H9 (cell line): ENCODE results near the gene PRSS1. TPM values are rescaled to one million over a fixed set of nuclear protein-coding genes. Genes with fewer than 3 reads are reported as not detected.

ENCODE experiments used
- DNase-seq: peaks from one replicate; pipeline ENCODE4 v3.0.0-alpha.2; 2017
- H2AFZ ChIP-seq: one replicate; pipeline ENCODE4 v1.6.1; 2013; ENCODE audit warnings: mild to moderate bottlenecking, low read length, control low read depth, moderate library complexity
- H2AK5ac ChIP-seq: 2 replicates; pipeline ENCODE4 v1.6.1; 2013; ENCODE audit warnings: low read length, control low read depth, mixed read lengths; ENCODE audit not compliant: insufficient read length
- H2BK120ac ChIP-seq: one replicate; pipeline ENCODE4 v1.6.1; 2013; ENCODE audit warnings: low read depth, mild to moderate bottlenecking, low read length, control low read depth, inconsistent platforms; ENCODE audit not compliant: poor library complexity, severe bottlenecking
- H2BK12ac ChIP-seq: 2 replicates; pipeline ENCODE4 v1.6.1; 2013; ENCODE audit warnings: low read length, control low read depth, mixed read lengths, low read depth; ENCODE audit not compliant: insufficient read length
- H2BK15ac ChIP-seq: 2 replicates; pipeline ENCODE4 v1.6.1; 2013; ENCODE audit warnings: low read depth, low read length, control low read depth
- H2BK20ac ChIP-seq: one replicate; pipeline ENCODE4 v1.6.1; 2013; ENCODE audit warnings: low read depth, mild to moderate bottlenecking, low read length, control low read depth, inconsistent platforms; ENCODE audit not compliant: poor library complexity, severe bottlenecking
- H2BK5ac ChIP-seq: 2 replicates; pipeline ENCODE4 v1.6.1; 2013; ENCODE audit warnings: low read length, control low read depth, mixed read lengths; ENCODE audit not compliant: insufficient read length
- H3K14ac ChIP-seq: 2 replicates; pipeline ENCODE4 v1.6.1; 2013; ENCODE audit warnings: low read length, control low read depth; ENCODE audit not compliant: insufficient read depth
- H3K18ac ChIP-seq: 2 replicates; pipeline ENCODE4 v1.6.1; 2013; ENCODE audit warnings: low read depth, mild to moderate bottlenecking, mixed read lengths, low read length, control low read depth; ENCODE audit not compliant: insufficient read length
- H3K23ac ChIP-seq: 2 replicates; pipeline ENCODE4 v1.6.1; 2013; ENCODE audit warnings: low read length, control low read depth, mixed read lengths, low read depth; ENCODE audit not compliant: insufficient read length
- H3K23me2 ChIP-seq: 2 replicates; pipeline ENCODE4 v1.6.1; 2013; ENCODE audit warnings: low read depth, mild to moderate bottlenecking, mixed read lengths, low read length, control low read depth; ENCODE audit not compliant: insufficient read length, poor library complexity, severe bottlenecking
- H3K27ac ChIP-seq: 2 replicates; pipeline ENCODE4 v1.5.1; 2013; ENCODE audit warnings: low read length, control low read depth, mixed read lengths, low read depth; ENCODE audit not compliant: insufficient read length
- H3K27me3 ChIP-seq: 2 replicates; pipeline ENCODE4 v1.6.1; 2013; ENCODE audit warnings: low read length, control low read depth, inconsistent platforms; ENCODE audit not compliant: insufficient read depth
- H3K4ac ChIP-seq: 2 replicates; pipeline ENCODE4 v1.6.1; 2013; ENCODE audit warnings: low read depth, mild to moderate bottlenecking, control low read depth, inconsistent platforms, low read length, moderate library complexity
- H3K4me1 ChIP-seq: 2 replicates; pipeline ENCODE4 v1.6.1; 2013; ENCODE audit warnings: low read length, control low read depth, inconsistent platforms; ENCODE audit not compliant: insufficient read depth
- H3K4me2 ChIP-seq: 2 replicates; pipeline ENCODE4 v1.6.1; 2013; ENCODE audit warnings: low read length, control low read depth, mixed read lengths; ENCODE audit not compliant: insufficient read length, insufficient read depth
- H3K56ac ChIP-seq: 2 replicates; pipeline ENCODE4 v1.6.1; 2013; ENCODE audit warnings: low read depth, mild to moderate bottlenecking, mixed read lengths, low read length, control low read depth; ENCODE audit not compliant: insufficient read length
- H3K79me1 ChIP-seq: 2 replicates; pipeline ENCODE4 v1.6.1; 2013; ENCODE audit warnings: low read depth, mild to moderate bottlenecking, moderate library complexity, low read length, control low read depth, inconsistent platforms; ENCODE audit not compliant: insufficient read depth, poor library complexity, severe bottlenecking
- H3K79me2 ChIP-seq: 2 replicates; pipeline ENCODE4 v1.6.1; 2013; ENCODE audit warnings: low read length, control low read depth, inconsistent platforms; ENCODE audit not compliant: insufficient read depth
- H3K9ac ChIP-seq: 2 replicates; pipeline ENCODE4 v1.6.1; 2013; ENCODE audit warnings: low read length, control low read depth, mixed read lengths; ENCODE audit not compliant: insufficient read length; ENCODE audit errors: extremely low read depth
- H3K9me3 ChIP-seq: one replicate; pipeline ENCODE4 v1.6.1; 2013; ENCODE audit warnings: low read depth, low read length, inconsistent platforms; ENCODE audit not compliant: control insufficient read depth
- H3T11ph ChIP-seq: one replicate; pipeline ENCODE4 v1.6.1; 2013; ENCODE audit warnings: mild to moderate bottlenecking, low read length, control low read depth, inconsistent platforms
- H4K20me1 ChIP-seq: one replicate; pipeline ENCODE4 v1.6.1; 2013; ENCODE audit not compliant: control insufficient read depth, insufficient read length, insufficient read depth
- H4K5ac ChIP-seq: 2 replicates; pipeline ENCODE4 v1.6.1; 2013; ENCODE audit warnings: low read depth, mild to moderate bottlenecking, mixed read lengths, low read length, control low read depth; ENCODE audit not compliant: insufficient read length
- H4K8ac ChIP-seq: replicated peaks from 2 replicates; pipeline ENCODE4 v1.6.1; 2013; ENCODE audit warnings: low read length, control low read depth, mixed read lengths, low read depth; ENCODE audit not compliant: insufficient read length
- H4K91ac ChIP-seq: 2 replicates; pipeline ENCODE4 v1.6.1; 2013; ENCODE audit warnings: low read depth, mild to moderate bottlenecking, moderate library complexity, mixed read lengths, low read length, control low read depth; ENCODE audit not compliant: insufficient read length
- H3K27ac Mint-ChIP-seq, 3 experiments: 2 replicates in 2 of 3; 3 replicates in 1 of 3; pipeline ENCODE4 v1.8.0; 2020 to 2021; ENCODE audit warnings: mixed read lengths in 3 of 3, mild to moderate bottlenecking in 1 of 3, moderate library complexity in 1 of 3
- H3K27me3 Mint-ChIP-seq: 2 replicates; pipeline ENCODE4 v1.8.0; 2021; ENCODE audit warnings: low read depth, mild to moderate bottlenecking, moderate library complexity, mixed read lengths
- H3K36me3 Mint-ChIP-seq, 3 experiments: 2 replicates in 2 of 3; 3 replicates in 1 of 3; pipeline ENCODE4 v1.8.0; 2020 to 2021; ENCODE audit warnings: low read depth in 3 of 3, mixed read lengths in 3 of 3; ENCODE audit not compliant: insufficient read depth in 1 of 3
- H3K4me1 Mint-ChIP-seq, 2 experiments: 2 replicates each; pipeline ENCODE4 v1.8.0; 2020; ENCODE audit warnings: mixed read lengths in 2 of 2
- H3K4me3 Mint-ChIP-seq, 2 experiments: 2 replicates in 1 of 2; 3 replicates in 1 of 2; pipeline ENCODE4 v1.8.0; 2020 to 2021; ENCODE audit warnings: mild to moderate bottlenecking in 2 of 2, mixed read lengths in 2 of 2, moderate library complexity in 1 of 2
- H3K9me3 Mint-ChIP-seq, 2 experiments: 2 replicates in 1 of 2; 3 replicates in 1 of 2; pipeline ENCODE4 v1.8.0; 2020; ENCODE audit warnings: mild to moderate bottlenecking in 2 of 2, mixed read lengths in 2 of 2, moderate library complexity in 1 of 2
- WGBS: extraction: QIAGEN DNeasy Blood & Tissue Kit; methylation state at CpG from one replicate; pipeline ENCODE4 v1.1.7; 2013; ENCODE audit warnings: missing lambda C conversion rate, low lambda C conversion rate, mixed read lengths; ENCODE audit not compliant: insufficient read length; ENCODE audit errors: extremely low coverage; 5-methylcytosine and 5-hydroxymethylcytosine counted together
- total RNA-seq: library from RNA; stranded (reverse); gene quantifications from 2 replicates; pipeline ENCODE4 v1.2.1, GENCODE V29; 2021
- TF ChIP-seq, protein P1 (sequence below): fragments of 200-600 bp; sonication (generic); conservative IDR thresholded peaks from 3 replicates; pipeline ENCODE4 v1.8.0; 2021; ENCODE audit warnings: antibody characterized with exemption, mild to moderate bottlenecking

The PRSS1 gene
- total RNA-seq, 1 experiment from 2014 or later = not detected

DNA sequence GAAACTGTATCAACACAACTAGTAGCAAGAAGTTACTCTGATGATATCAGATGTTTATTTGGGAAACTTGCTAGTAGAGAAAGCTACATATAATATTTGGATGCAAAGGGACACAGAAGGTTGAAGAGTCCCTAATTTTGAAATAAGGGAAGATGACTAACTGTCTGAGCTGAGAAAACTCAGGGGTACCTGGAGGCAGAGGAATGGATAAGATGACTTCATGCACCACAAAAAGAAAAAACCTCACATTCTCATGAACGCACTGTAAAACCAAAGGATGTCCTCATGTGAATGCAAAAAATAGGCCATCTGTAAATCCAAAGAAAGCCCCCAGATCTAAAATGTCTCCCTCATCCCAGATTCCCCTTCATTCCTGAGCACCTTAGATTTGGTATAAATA, 50.8 kb downstream of the PRSS1 start:
- H3K36me3 Mint-ChIP-seq = peaks cover 7 to 10% (median 7%) of the 10 kb centered on the region in 3 experiments
- WGBS = no CpG with 5 or more reads among the region's 1 CpG

More for the DNA sequence above, 50.8 kb downstream of the PRSS1 start:
- peaks cover 5% of the 10 kb centered on the region; the same call in 1 of the 2 replicates for H3K4me1 ChIP-seq
- H3K27ac ChIP-seq = no peak overlapping the region
- no peak overlapping the region for H3T11ph ChIP-seq
- H4K5ac ChIP-seq = no peak overlapping the region
- no peak overlapping the region for H4K91ac ChIP-seq
- peaks cover 42 to 49% of the 10 kb centered on the region in 2 experiments for H3K4me1 Mint-ChIP-seq
- H3K18ac ChIP-seq = no peak overlapping the region
- no peak overlapping the region for H3K27ac Mint-ChIP-seq
- H3K4me3 Mint-ChIP-seq = no peak overlapping the region
- TF ChIP-seq, protein P1, sequence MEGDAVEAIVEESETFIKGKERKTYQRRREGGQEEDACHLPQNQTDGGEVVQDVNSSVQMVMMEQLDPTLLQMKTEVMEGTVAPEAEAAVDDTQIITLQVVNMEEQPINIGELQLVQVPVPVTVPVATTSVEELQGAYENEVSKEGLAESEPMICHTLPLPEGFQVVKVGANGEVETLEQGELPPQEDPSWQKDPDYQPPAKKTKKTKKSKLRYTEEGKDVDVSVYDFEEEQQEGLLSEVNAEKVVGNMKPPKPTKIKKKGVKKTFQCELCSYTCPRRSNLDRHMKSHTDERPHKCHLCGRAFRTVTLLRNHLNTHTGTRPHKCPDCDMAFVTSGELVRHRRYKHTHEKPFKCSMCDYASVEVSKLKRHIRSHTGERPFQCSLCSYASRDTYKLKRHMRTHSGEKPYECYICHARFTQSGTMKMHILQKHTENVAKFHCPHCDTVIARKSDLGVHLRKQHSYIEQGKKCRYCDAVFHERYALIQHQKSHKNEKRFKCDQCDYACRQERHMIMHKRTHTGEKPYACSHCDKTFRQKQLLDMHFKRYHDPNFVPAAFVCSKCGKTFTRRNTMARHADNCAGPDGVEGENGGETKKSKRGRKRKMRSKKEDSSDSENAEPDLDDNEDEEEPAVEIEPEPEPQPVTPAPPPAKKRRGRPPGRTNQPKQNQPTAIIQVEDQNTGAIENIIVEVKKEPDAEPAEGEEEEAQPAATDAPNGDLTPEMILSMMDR = no peak
- no peak overlapping the region for H3K4me2 ChIP-seq
- no peak overlapping the region for H4K8ac ChIP-seq
- H3K9me3 ChIP-seq = no peaks in the 10 kb centered on the region
- no peaks in the 10 kb centered on the region for H3K9me3 Mint-ChIP-seq
- no peaks in the 10 kb centered on the region for H3K79me2 ChIP-seq
- H3K56ac ChIP-seq = no peak overlapping the region
- H3K4ac ChIP-seq = no peak overlapping the region
- H2AFZ ChIP-seq = no peak overlapping the region
- H3K9ac ChIP-seq = no peak overlapping the region
- no peak overlapping the region for H2BK5ac ChIP-seq
- H3K27me3 Mint-ChIP-seq = peaks cover 92% of the 10 kb centered on the region
- H2BK15ac ChIP-seq = no peak overlapping the region
- H2BK20ac ChIP-seq = no peak overlapping the region
- no peaks in the 10 kb centered on the region for H3K79me1 ChIP-seq
- no peaks in the 10 kb centered on the region for H4K20me1 ChIP-seq
- no peak overlapping the region for H3K23ac ChIP-seq
- no peak overlapping the region for H2BK12ac ChIP-seq
- peaks cover 20% of the 10 kb centered on the region; the same call in 1 of the 2 replicates for H3K27me3 ChIP-seq
- no peak overlapping the region for H2AK5ac ChIP-seq
- DNase-seq = no peak
- peaks cover 15% of the 10 kb centered on the region for H3K23me2 ChIP-seq
- no peak overlapping the region for H2BK120ac ChIP-seq
- no peak overlapping the region for H3K14ac ChIP-seq
